Measurements from ENCODE around the gene WTAP. TPM values are rescaled to one million over a fixed set of nuclear protein-coding genes. Genes with fewer than 3 reads are reported as not detected.

The WTAP gene
- total RNA-seq, 4 donors from 2014 or later = 89.5 to 135 (median 107) TPM

DNA sequence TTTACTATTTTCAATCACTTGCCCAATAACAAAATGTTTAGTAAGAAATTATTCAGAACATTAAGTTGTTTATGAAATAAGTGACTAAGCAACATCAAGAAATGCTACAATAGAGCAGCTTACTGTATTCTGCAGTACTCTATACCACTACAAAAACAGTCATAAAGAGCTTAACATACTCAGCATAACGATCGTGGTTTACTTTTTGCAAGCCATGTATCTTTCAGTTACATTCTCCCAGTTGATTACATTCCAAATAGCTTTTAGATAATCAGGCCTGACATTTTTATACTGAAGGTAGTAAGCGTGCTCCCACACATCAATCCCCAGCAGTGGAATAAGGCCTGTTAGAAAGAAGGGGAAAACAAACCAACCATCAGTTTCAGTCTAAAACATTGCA is 45.0 kb upstream of the WTAP start:
- TF ChIP-seq, protein P1, sequence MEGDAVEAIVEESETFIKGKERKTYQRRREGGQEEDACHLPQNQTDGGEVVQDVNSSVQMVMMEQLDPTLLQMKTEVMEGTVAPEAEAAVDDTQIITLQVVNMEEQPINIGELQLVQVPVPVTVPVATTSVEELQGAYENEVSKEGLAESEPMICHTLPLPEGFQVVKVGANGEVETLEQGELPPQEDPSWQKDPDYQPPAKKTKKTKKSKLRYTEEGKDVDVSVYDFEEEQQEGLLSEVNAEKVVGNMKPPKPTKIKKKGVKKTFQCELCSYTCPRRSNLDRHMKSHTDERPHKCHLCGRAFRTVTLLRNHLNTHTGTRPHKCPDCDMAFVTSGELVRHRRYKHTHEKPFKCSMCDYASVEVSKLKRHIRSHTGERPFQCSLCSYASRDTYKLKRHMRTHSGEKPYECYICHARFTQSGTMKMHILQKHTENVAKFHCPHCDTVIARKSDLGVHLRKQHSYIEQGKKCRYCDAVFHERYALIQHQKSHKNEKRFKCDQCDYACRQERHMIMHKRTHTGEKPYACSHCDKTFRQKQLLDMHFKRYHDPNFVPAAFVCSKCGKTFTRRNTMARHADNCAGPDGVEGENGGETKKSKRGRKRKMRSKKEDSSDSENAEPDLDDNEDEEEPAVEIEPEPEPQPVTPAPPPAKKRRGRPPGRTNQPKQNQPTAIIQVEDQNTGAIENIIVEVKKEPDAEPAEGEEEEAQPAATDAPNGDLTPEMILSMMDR (IDR thresholded peaks at IDR 0.05; ENCODE audit: low read depth) = no peak

DNA sequence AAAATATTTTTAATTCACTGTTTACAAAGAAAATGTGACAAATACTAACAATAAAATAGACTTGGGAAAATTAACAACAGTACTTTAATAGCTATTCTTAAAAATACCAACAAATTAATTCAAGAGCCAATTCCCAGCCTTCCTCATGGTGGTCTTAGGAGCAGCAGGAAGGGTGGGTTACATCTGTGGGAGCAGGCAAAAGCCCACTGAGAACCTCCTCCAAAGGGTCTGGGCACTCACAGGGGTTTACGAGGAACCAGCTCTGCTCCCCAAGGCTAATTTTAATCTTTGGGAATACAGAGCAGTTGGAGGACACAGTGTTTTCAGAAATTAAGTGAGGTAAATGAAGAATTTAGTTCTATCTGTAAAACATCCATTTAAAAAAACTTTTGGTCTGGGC is 44.5 kb upstream of the WTAP start:
- TF ChIP-seq, protein P1 (IDR thresholded peaks at IDR 0.05; ENCODE audit: low read depth) = no peak

DNA sequence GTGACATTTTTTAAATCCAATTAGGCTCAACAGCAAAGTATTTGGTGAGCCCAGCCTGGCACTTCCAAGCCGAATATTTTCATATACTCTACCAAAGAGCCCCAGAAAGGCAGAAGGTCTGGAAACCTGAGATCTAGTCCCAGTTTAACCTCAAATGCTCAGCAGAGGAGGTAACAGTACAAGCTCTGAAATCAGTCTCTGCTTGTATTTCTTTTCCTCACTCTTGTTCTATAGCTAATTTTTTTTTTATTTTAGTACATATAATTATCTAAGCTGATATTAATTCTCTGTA is 43.3 kb upstream of the WTAP start:
- TF ChIP-seq, protein P1 (IDR thresholded peaks at IDR 0.05; ENCODE audit: low read depth) = no peak

DNA sequence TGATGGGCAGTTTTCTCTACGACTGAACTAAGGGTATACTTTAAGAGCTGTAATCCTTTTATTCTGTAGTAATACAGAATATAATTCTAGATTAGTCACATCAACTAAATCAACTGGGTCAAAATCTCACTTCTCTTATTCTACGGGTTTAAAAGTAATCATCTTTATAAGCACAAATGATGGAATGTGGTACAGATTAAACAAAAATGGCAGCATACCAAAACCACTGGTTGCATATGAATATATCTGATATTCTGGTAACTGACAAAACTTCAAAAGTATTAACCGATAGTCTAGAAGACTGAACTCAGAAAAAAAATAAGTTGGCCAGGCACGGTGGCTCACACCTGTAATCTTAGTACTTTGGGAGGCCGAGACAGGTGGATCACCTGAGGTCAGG is 41.3 kb upstream of the WTAP start:
- TF ChIP-seq, protein P1 (IDR thresholded peaks at IDR 0.05; ENCODE audit: low read depth) = no peak

DNA sequence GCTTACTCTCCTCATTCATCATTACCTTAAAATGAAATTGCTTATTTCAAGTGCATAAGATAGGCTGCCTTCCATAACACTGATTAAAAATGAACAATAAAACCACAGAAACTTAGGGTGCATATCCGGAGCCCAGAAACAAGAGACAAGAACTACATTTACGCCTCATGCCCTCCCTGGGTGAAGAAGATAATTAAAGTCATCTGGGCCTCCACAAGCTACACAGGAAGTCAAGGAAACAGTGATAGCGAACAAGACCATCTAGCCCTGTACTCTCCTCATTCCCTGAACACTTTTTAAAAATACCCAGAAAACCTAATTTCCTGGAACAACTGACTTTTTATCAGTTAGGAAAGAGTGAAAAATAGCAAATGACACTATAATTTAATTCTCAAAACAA is 40.6 kb upstream of the WTAP start:
- TF ChIP-seq, protein P1 (IDR thresholded peaks at IDR 0.05; ENCODE audit: low read depth) = no peak

DNA sequence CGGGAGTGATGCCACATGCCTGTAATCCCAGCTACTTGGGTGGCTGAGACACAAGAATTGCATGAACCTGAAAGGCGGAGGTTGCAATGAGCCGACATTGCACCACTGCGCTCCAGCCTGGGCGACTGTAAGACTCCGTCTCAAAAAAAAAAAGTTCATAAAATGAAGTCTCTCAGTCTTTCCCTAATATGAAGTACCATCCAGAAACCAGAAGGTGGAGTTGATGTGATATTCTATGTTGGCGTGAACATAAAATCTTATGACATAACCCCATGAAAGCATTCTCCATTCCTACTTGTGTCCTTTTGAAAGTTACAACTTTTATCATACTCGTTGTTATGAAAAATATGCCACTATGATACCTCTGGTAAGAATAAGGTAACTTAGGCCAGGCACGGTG is 40.0 kb upstream of the WTAP start:
- TF ChIP-seq, protein P1 (IDR thresholded peaks at IDR 0.05; ENCODE audit: low read depth) = no peak

DNA sequence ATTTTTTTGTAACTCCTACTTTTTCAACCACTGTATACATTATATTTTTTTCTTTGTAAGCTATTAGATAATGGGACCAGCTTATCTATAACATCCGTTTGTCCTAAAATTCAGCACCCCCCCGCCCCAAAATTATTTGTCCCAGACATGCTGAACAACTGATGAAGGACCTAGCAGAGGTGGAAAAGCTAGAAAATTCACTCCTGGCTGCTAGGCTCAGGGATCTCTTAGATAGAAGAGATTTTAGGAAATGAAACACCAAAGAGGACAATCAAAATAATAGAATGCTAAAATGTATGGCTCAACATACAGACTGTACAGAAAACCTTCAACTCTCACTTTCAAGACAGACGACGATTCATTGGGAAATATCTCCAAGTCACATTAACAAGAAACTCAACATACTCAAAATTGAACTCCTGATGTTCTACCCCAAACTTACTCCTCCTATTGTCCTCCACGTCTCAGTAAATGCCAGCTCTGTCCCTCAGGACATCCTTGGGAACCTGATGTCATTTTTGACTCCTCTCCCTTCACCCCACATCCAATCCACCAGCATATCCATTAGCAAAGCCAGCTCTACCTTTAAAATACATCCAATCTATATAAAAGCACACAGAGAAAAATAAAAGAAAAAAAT is 38.9 kb upstream of the WTAP start:
- TF ChIP-seq, protein P1 (IDR thresholded peaks at IDR 0.05; ENCODE audit: low read depth) = no peak
